Dermis blood vessel endothelial cell (primary cell): ENCODE data around the gene AKAP10. TPM values are rescaled to one million over a fixed set of nuclear protein-coding genes. Genes with fewer than 3 reads are reported as not detected.
"Not testable (repeated sequence)": the region's sequence is repeated elsewhere in the genome, so short reads cannot be mapped to it uniquely, and the experiment has no call there.

Experiments used
- DNase-seq: peaks from one replicate; pipeline ENCODE4 v3.0.0; 2010
- total RNA-seq: library from RNA; depleted of rRNA; stranded (reverse); fragments of >200 nt; gene quantifications from 2 replicates; pipeline ENCODE4 v1.2.3, GENCODE V29; 2014

Gene AKAP10
- 23.8 and 26.1 TPM in 2 replicates for total RNA-seq

- DNase-seq: peak; percentile 86
Observed at GRCh38 chr17:19977293-19978208, at the start of gene AKAP10. Gene AKAP10 (minus strand): TSS chr17:19977828. CDS start chr17:19977679, 149 bp downstream.

GRCh38 chr17:20026960-20027359 lies 49.3 kb upstream of the AKAP10 start:
- no peak for DNase-seq

- DNase-seq: no peak
Observed at GRCh38 chr17:20022701-20023100, 45.1 kb upstream of the AKAP10 start.

- not testable (repeated sequence) for DNase-seq
Observed at GRCh38 chr17:20016475-20016992, 38.9 kb upstream of the AKAP10 start.

- no peak for DNase-seq
Observed at GRCh38 chr17:20012017-20012536, 34.4 kb upstream of the AKAP10 start.

GRCh38 chr17:20010936-20011335 lies 33.3 kb upstream of the AKAP10 start:
- no peak for DNase-seq

- DNase-seq: peak; percentile 72
Observed at GRCh38 chr17:20010099-20010863, 32.7 kb upstream of the AKAP10 start.

- DNase-seq: peak; percentile 80
Observed at GRCh38 chr17:20009302-20010098, 31.9 kb upstream of the AKAP10 start, which contains the start of gene SPECC1. Gene SPECC1 (plus strand): TSS chr17:20009359. CDS start chr17:20096652, 87,293 bp downstream.

GRCh38 chr17:20009052-20009301 lies 31.3 kb upstream of the AKAP10 start:
- no peak for DNase-seq

- peak; percentile 27 for DNase-seq
Observed at GRCh38 chr17:20008242-20009051, 30.8 kb upstream of the AKAP10 start.

GRCh38 chr17:19996502-19996901 lies 18.9 kb upstream of the AKAP10 start:
- peak; percentile 30 for DNase-seq

GRCh38 chr17:19996086-19996485 lies 18.5 kb upstream of the AKAP10 start:
- DNase-seq: no peak

GRCh38 chr17:19992803-19993713 lies 15.4 kb upstream of the AKAP10 start:
- DNase-seq: peak; percentile 90

- no peak for DNase-seq
Observed at GRCh38 chr17:19991252-19991885, 13.7 kb upstream of the AKAP10 start.

GRCh38 chr17:19987897-19988296 lies 10.3 kb upstream of the AKAP10 start:
- no peak for DNase-seq

GRCh38 chr17:19986941-19987861 lies 9.6 kb upstream of the AKAP10 start:
- DNase-seq: no peak

GRCh38 chr17:19979917-19980770 lies 2.5 kb upstream of the AKAP10 start:
- DNase-seq: peak; percentile 53

GRCh38 chr17:19978805-19979211 lies 1.2 kb upstream of the AKAP10 start:
- DNase-seq: no peak
